SK-N-SH treated with all-trans-retinoic acid at 6 μM for 48 hours (cell line): ENCODE results near the gene TOP1.
A peak's percentile ranks its signal among the peaks of the same experiment; 100 is the strongest.

Experiments used
- ATAC-seq: fragments of 200-7000 bp; cut with Tn5 transposase; 3 replicates; pipeline ENCODE4 v1.9.1; 2020; ENCODE audit warnings: mild to moderate bottlenecking, moderate library complexity
- ARNTL ChIP-seq: fragments of 450-650 bp; formaldehyde crosslinking; IDR thresholded peaks from 2 replicates; pipeline ENCODE4 v1.5.0; 2020; ENCODE audit warnings: low read depth, mild to moderate bottlenecking, moderate library complexity, borderline replicate concordance
- BACH2 ChIP-seq: fragments of 250-450 bp; sonication (Bioruptor Pico); IDR thresholded peaks from 2 replicates; pipeline ENCODE4 v1.9.0; 2021; ENCODE audit warnings: mild to moderate bottlenecking, borderline replicate concordance
- CSDC2 ChIP-seq: fragments of 250-450 bp; sonication (Bioruptor Pico); IDR thresholded peaks from 2 replicates; pipeline ENCODE4 v1.5.0; 2020; ENCODE audit warnings: mild to moderate bottlenecking, moderate library complexity
- CSRNP3 ChIP-seq: fragments of 250-450 bp; sonication (Bioruptor Pico); IDR thresholded peaks from 2 replicates; pipeline ENCODE4 v1.5.1; 2021; ENCODE audit warnings: mild to moderate bottlenecking, moderate library complexity
- GLIS3 ChIP-seq: fragments of 250-450 bp; sonication (Bioruptor Pico); IDR thresholded peaks from 2 replicates; pipeline ENCODE4 v1.5.0; 2020; ENCODE audit warnings: mild to moderate bottlenecking, moderate library complexity
- OSR1 ChIP-seq: fragments of 250-450 bp; sonication (Bioruptor Pico); IDR thresholded peaks from 2 replicates; pipeline ENCODE4 v1.8.0; 2022; ENCODE audit warnings: moderate library complexity, mild to moderate bottlenecking, inconsistent platforms
- PATZ1 ChIP-seq: fragments of 250-450 bp; sonication (Bioruptor Pico); IDR thresholded peaks from 2 replicates; pipeline ENCODE4 v1.8.0; 2020; ENCODE audit warnings: mild to moderate bottlenecking, moderate library complexity, borderline replicate concordance
- POU6F1 ChIP-seq: fragments of 250-450 bp; sonication (Bioruptor Pico); IDR thresholded peaks from 2 replicates; pipeline ENCODE4 v1.8.0; 2021; ENCODE audit warnings: low read depth, mild to moderate bottlenecking, moderate library complexity, borderline replicate concordance
- RARB ChIP-seq: fragments of 250-450 bp; sonication (Bioruptor Pico); IDR thresholded peaks from 2 replicates; pipeline ENCODE4 v1.8.0; 2021; ENCODE audit warnings: mild to moderate bottlenecking, moderate library complexity
- TCF4 ChIP-seq: fragments of 250-450 bp; sonication (Bioruptor Pico); IDR thresholded peaks from 2 replicates; pipeline ENCODE4 v1.8.0; 2021; ENCODE audit warnings: mild to moderate bottlenecking, moderate library complexity, borderline replicate concordance
- TSHZ2 ChIP-seq: fragments of 250-450 bp; sonication (Bioruptor Pico); IDR thresholded peaks from 2 replicates; pipeline ENCODE4 v1.5.0; 2020; ENCODE audit warnings: mild to moderate bottlenecking, moderate library complexity
- ZC3H10 ChIP-seq: fragments of 250-450 bp; sonication (Bioruptor Pico); IDR thresholded peaks from 2 replicates; pipeline ENCODE4 v1.5.1; 2021; ENCODE audit warnings: mild to moderate bottlenecking, moderate library complexity
- ZFP3 ChIP-seq: fragments of 250-450 bp; sonication (Bioruptor Pico); IDR thresholded peaks from 2 replicates; pipeline ENCODE4 v1.5.0; 2020; ENCODE audit warnings: mild to moderate bottlenecking, moderate library complexity
- ZFP30 ChIP-seq: fragments of 450-650 bp; formaldehyde crosslinking; IDR thresholded peaks from 2 replicates; pipeline ENCODE4 v1.5.0; 2022; ENCODE audit warnings: mild to moderate bottlenecking, moderate library complexity
- ZNF565 ChIP-seq: fragments of 450-650 bp; formaldehyde crosslinking; conservative IDR thresholded peaks from 2 replicates; pipeline ENCODE4 v1.5.0; 2020; ENCODE audit warnings: low read depth, mild to moderate bottlenecking, moderate library complexity
- ZNF70 ChIP-seq: fragments of 450-650 bp; formaldehyde crosslinking; IDR thresholded peaks from 2 replicates; pipeline ENCODE4 v1.5.0; 2020; ENCODE audit warnings: mild to moderate bottlenecking, moderate library complexity
- ZNF8 ChIP-seq: fragments of 450-650 bp; formaldehyde crosslinking; IDR thresholded peaks from 2 replicates; pipeline ENCODE4 v1.5.0; 2020; ENCODE audit warnings: mild to moderate bottlenecking, moderate library complexity

Gene TOP1

GRCh38 chr20:41089555-41089954, 60.9 kb downstream of the TOP1 start (continued):
- TF ChIP-seq POU6F1 (CRISPR knock-in tag) = no peak

- no peak for ATAC-seq
- TF ChIP-seq ZNF8 (CRISPR knock-in tag) = no peak
- no peak for TF ChIP-seq ZFP3 (CRISPR knock-in tag)
- no peak for TF ChIP-seq ZNF565
- TF ChIP-seq OSR1 = no peak
- no peak for TF ChIP-seq RARB (CRISPR knock-in tag)
- no peak for TF ChIP-seq ARNTL (CRISPR knock-in tag)
- TF ChIP-seq TCF4 (CRISPR knock-in tag) = no peak
- TF ChIP-seq, all 23 proteins: peak for 0
Measured at GRCh38 chr20:41091927-41092326, 63.3 kb downstream of the TOP1 start.

- peak; percentile 24 for ATAC-seq
Measured at GRCh38 chr20:41094353-41095055, 65.9 kb downstream of the TOP1 start.

GRCh38 chr20:41095110-41095969, 66.7 kb downstream of the TOP1 start:
- peak; percentile 77 for ATAC-seq
- TF ChIP-seq ARNTL (CRISPR knock-in tag) (no peak), ZFP30 (CRISPR knock-in tag) (no peak), ZNF565 (no peak)
- TF ChIP-seq, all 23 proteins: peak for 0

More at GRCh38 chr20:41094353-41095055, 65.9 kb downstream of the TOP1 start:
- TF ChIP-seq PATZ1 (CRISPR knock-in tag) = no peak
- no peak for TF ChIP-seq ZFP30 (CRISPR knock-in tag)
- TF ChIP-seq ZNF70 (CRISPR knock-in tag) = no peak
- TF ChIP-seq ZNF8 (CRISPR knock-in tag) = no peak
- no peak for TF ChIP-seq CSDC2 (CRISPR knock-in tag)
- TF ChIP-seq ZC3H10 (CRISPR knock-in tag) = no peak
- TF ChIP-seq ARNTL (CRISPR knock-in tag) = no peak
- no peak for TF ChIP-seq POU6F1 (CRISPR knock-in tag)
- TF ChIP-seq BACH2 (CRISPR knock-in tag) = no peak
- no peak for TF ChIP-seq ZFP3 (CRISPR knock-in tag)
- TF ChIP-seq CSRNP3 (CRISPR knock-in tag) = no peak
- no peak for TF ChIP-seq GLIS3

GRCh38 chr20:41098703-41099250, 70.2 kb downstream of the TOP1 start:
- TF ChIP-seq TCF4 (CRISPR knock-in tag) = peak; percentile 73
- TF ChIP-seq BACH2 (CRISPR knock-in tag) = no peak
- TF ChIP-seq TSHZ2 = 0 out of 2 replicates have a peak, but pooled peaks have one; percentile 34
- ATAC-seq = peak; percentile 50; the same call in 2 of the 3 replicates
